GM18951 (cell line): Measurements from ENCODE around the gene MEMO1.

ENCODE experiments used
- POLR2A ChIP-seq: IDR thresholded peaks from 4 replicates; pipeline ENCODE4 v1.6.1; 2011; ENCODE audit warnings: mild to moderate bottlenecking; ENCODE audit not compliant: insufficient read length, insufficient read depth; ENCODE audit errors: extremely low read depth
- in situ Hi-C: fragments of 300-500 bp; cut with MboI; formaldehyde crosslinking; loops from one replicate; pipeline ENCODE4 v1.12.0; 2022; ENCODE audit warnings: low sequenced_read_pairs, mixed read lengths, inconsistent platforms; ENCODE audit not compliant: unreplicated experiment

Gene MEMO1

DNA sequence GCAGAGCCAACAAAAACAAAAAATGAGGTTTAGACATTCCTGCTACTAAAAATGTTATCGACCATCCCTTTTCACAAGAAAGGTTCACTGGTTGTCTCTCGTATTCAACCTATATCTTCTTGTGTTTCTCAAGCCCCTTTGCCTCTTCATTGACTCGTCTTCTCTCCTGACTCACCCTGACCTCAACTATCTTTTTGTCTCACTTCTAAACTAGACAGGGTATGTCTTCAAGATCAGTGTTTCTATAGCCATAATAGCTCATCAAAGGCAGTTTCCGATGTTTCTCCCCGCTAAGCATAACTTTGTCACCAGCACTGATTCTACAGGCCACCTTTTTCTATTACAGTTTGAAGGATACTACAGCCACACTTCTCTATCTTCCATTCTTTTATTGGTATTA lies 178.4 kb downstream of the MEMO1 start:
- no peak for TF ChIP-seq POLR2A
- in situ Hi-C loops, result no loop called here

- TF ChIP-seq POLR2A, result no peak
- in situ Hi-C loops, result no loop called here
Measured at GRCh38 chr2:31831585-31831984, 179.2 kb downstream of the MEMO1 start.

GRCh38 chr2:31828891-31829290 lies 181.9 kb downstream of the MEMO1 start:
- in situ Hi-C loops, result no loop called here

GRCh38 chr2:31823558-31823957 lies 187.2 kb downstream of the MEMO1 start:
- TF ChIP-seq POLR2A, result no peak
- in situ Hi-C loops, result no loop called here

More at GRCh38 chr2:31828891-31829290, 181.9 kb downstream of the MEMO1 start:
- no peak for TF ChIP-seq POLR2A

- in situ Hi-C loops, result no loop called here
- no peak for TF ChIP-seq POLR2A
Measured at GRCh38 chr2:31822587-31822986, 188.2 kb downstream of the MEMO1 start.
